HCT116 (cell line): ENCODE data around the gene SPTLC1. TPM values are rescaled to one million over a fixed set of nuclear protein-coding genes. Genes with fewer than 3 reads are reported as not detected.

ENCODE experiments used
- ATAC-seq: fragments of 200-7000 bp; cut with Tn5 transposase; 2 replicates; pipeline ENCODE4 v1.9.1; 2020; ENCODE audit warnings: mild to moderate bottlenecking, moderate library complexity
- BruUV-seq: library from RNA; stranded (reverse); fragments of 400-500 nt; replicated peaks from 2 replicates; lab custom pipeline; 2021; lab: Mats Ljungman, UMichigan
- CTCF ChIA-PET: fragments of 300-600 bp; sonication (Branson Sonifier 250); formaldehyde crosslinking; loops from one replicate; lab custom pipeline; 2021; ENCODE audit warnings: antibody characterized with exemption; lab: Charles Lee
- POLR2A ChIA-PET: fragments of 300-600, 350-600 bp; sonication (Branson Sonifier 250); formaldehyde crosslinking; loops from one replicate; lab custom pipeline; 2021; ENCODE audit warnings: antibody characterized with exemption; lab: Charles Lee
- RAD21 ChIA-PET, 2 experiments: fragments of 300-600 bp; sonication (Branson Sonifier 250); formaldehyde crosslinking; loops; one replicate each; lab custom pipeline; 2023; ENCODE audit warnings: low total read pairs in 2 of 2; ENCODE audit not compliant: uncharacterized antibody in 2 of 2, unreplicated experiment in 2 of 2, low non-redundant PET in 1 of 2; lab: Charles Lee
- DNase-seq: peaks from one replicate; pipeline ENCODE4 v3.0.0-alpha.2; 2010; ENCODE audit warnings: low read depth, low spot score
- H2AFZ ChIP-seq: fragments of 200-600 bp; shearing (Covaris generic), sonication (generic); 2 replicates; pipeline ENCODE4 v1.6.1; 2017; ENCODE audit warnings: low read depth, mixed run types, mixed read lengths, antibody characterized with exemption, low read length; ENCODE audit not compliant: poor library complexity, severe bottlenecking
- H3K27ac ChIP-seq: 2 replicates; pipeline ENCODE4 v1.5.1; 2012; ENCODE audit warnings: low read depth, low read length
- H3K27me3 ChIP-seq: fragments of 200-600 bp; sonication (generic); 2 replicates; pipeline ENCODE4 v1.6.1; 2016; ENCODE audit warnings: mixed run types, low read length, mixed read lengths; ENCODE audit not compliant: insufficient read depth
- H3K36me3 ChIP-seq, 2 experiments: fragments of 200-500 bp in 1 of 2; fragments of 200-600 bp in 1 of 2; sonication (Bioruptor generic) in 1 of 2; sonication (generic) in 1 of 2; 2 replicates each; pipeline versions ENCODE4 v1.5.1 to v1.6.1; 2014 to 2016; ENCODE audit warnings: low read length in 2 of 2, inconsistent platforms in 1 of 2, mixed read lengths in 1 of 2, mixed run types in 1 of 2; ENCODE audit not compliant: insufficient read depth in 2 of 2, control insufficient read depth in 1 of 2
- H3K4me1 ChIP-seq, 2 experiments: fragments of 200-600 bp in 1 of 2; sonication (generic) in 1 of 2; 2 replicates each; pipeline versions ENCODE4 v1.5.1 to v1.6.1; 2012 to 2017; ENCODE audit warnings: low read length in 2 of 2, inconsistent platforms in 1 of 2, mild to moderate bottlenecking in 1 of 2, mixed read lengths in 1 of 2, mixed run types in 1 of 2, moderate library complexity in 1 of 2; ENCODE audit not compliant: insufficient read depth in 2 of 2, control insufficient read depth in 1 of 2
- H3K4me2 ChIP-seq: fragments of 200-600 bp; sonication (generic); 2 replicates; pipeline ENCODE4 v1.6.1; 2017; ENCODE audit warnings: mixed run types, low read length, mixed read lengths
- H3K4me3 ChIP-seq, 2 experiments: fragments of 200-600 bp in 1 of 2; sonication (generic) in 1 of 2; replicated peaks in 1 of 2; 2 replicates each; pipeline ENCODE4 v1.5.1; 2011 to 2016; ENCODE audit warnings: low read length in 2 of 2, control low read depth in 1 of 2, low read depth in 1 of 2, mild to moderate bottlenecking in 1 of 2, mixed read lengths in 1 of 2, mixed run types in 1 of 2
- H3K79me2 ChIP-seq: fragments of 200-600 bp; sonication (generic); 2 replicates; pipeline ENCODE4 v1.6.1; 2017; ENCODE audit warnings: mild to moderate bottlenecking, mixed run types, low read length, moderate library complexity, mixed read lengths; ENCODE audit not compliant: insufficient read depth
- H3K9ac ChIP-seq: fragments of 200-600 bp; sonication (generic); 2 replicates; pipeline ENCODE4 v1.6.1; 2016; ENCODE audit warnings: low read length, mixed read lengths
- H3K9me2 ChIP-seq: fragments of 200-600 bp; sonication (generic), shearing (Covaris generic); 2 replicates; pipeline ENCODE4 v1.6.1; 2017; ENCODE audit warnings: mixed run types, mild to moderate bottlenecking, moderate library complexity; ENCODE audit not compliant: insufficient read depth
- H3K9me3 ChIP-seq, 2 experiments: fragments of 200-500 bp in 1 of 2; fragments of 200-600 bp in 1 of 2; sonication (Bioruptor generic) in 1 of 2; sonication (generic) in 1 of 2; 2 replicates each; pipeline ENCODE4 v1.6.1; 2014 to 2017; ENCODE audit warnings: low read length in 2 of 2, mixed read lengths in 2 of 2, inconsistent platforms in 1 of 2, low read depth in 1 of 2, mild to moderate bottlenecking in 1 of 2, mixed run types in 1 of 2, moderate library complexity in 1 of 2; ENCODE audit not compliant: control insufficient read depth in 1 of 2, insufficient read depth in 1 of 2
- H4K20me1 ChIP-seq: fragments of 200-600 bp; sonication (generic), shearing (Covaris generic); 2 replicates; pipeline ENCODE4 v1.6.1; 2017; ENCODE audit warnings: mixed run types, mild to moderate bottlenecking, moderate library complexity; ENCODE audit not compliant: insufficient read depth
- CBX3 ChIP-seq: IDR thresholded peaks from 2 replicates; pipeline ENCODE4 v1.6.1; 2012; ENCODE audit warnings: low read depth
- CEBPB ChIP-seq: IDR thresholded peaks from 2 replicates; pipeline ENCODE4 v1.6.1; 2012; ENCODE audit warnings: low read depth
- EGR1 ChIP-seq: IDR thresholded peaks from 2 replicates; pipeline ENCODE4 v1.6.1; 2012; ENCODE audit warnings: low read depth
- EZH2 ChIP-seq: fragments of 200-600 bp; sonication (generic); IDR thresholded peaks from 2 replicates; pipeline ENCODE4 v1.6.1; 2017; ENCODE audit warnings: antibody characterized with exemption, mixed run types
- EZH2phosphoT487 ChIP-seq: fragments of 200-600 bp; IDR thresholded peaks from 2 replicates; pipeline ENCODE4 v1.6.1; 2018; ENCODE audit warnings: antibody characterized with exemption, borderline replicate concordance
- MAX ChIP-seq: IDR thresholded peaks from 2 replicates; pipeline ENCODE4 v1.6.1; 2012
- POLR2A ChIP-seq: IDR thresholded peaks from 2 replicates; pipeline ENCODE4 v1.7.0; 2011; ENCODE audit warnings: borderline replicate concordance; ENCODE audit not compliant: insufficient read depth, insufficient read length; ENCODE audit errors: extremely low read depth
- POLR2AphosphoS5 ChIP-seq: IDR thresholded peaks from 2 replicates; pipeline ENCODE4 v1.6.1; 2011; ENCODE audit warnings: mild to moderate bottlenecking, low read depth, low read length, moderate library complexity
- RAD21 ChIP-seq: IDR thresholded peaks from 2 replicates; pipeline ENCODE4 v1.6.1; 2012; ENCODE audit warnings: low read depth, mild to moderate bottlenecking
- REST ChIP-seq: IDR thresholded peaks from 2 replicates; pipeline ENCODE4 v1.6.1; 2012; ENCODE audit warnings: low read depth
- SP1 ChIP-seq: IDR thresholded peaks from 2 replicates; pipeline ENCODE4 v1.6.1; 2012; ENCODE audit warnings: low read depth
- YY1 ChIP-seq: IDR thresholded peaks from 2 replicates; pipeline ENCODE4 v1.6.1; 2011; ENCODE audit warnings: low read length, low read depth, moderate library complexity, mild to moderate bottlenecking; ENCODE audit not compliant: insufficient replicate concordance; ENCODE audit errors: extremely low read depth
- intact Hi-C: fragments of 100-400 bp; cut with micrococcal nuclease; formaldehyde crosslinking; loops from 2 replicates; pipeline ENCODE4 v1.10.0; 2022
- total RNA-seq: library from RNA; stranded (reverse); gene quantifications from one replicate; pipeline ENCODE4 v1.2.1, GENCODE V29; 2021; ENCODE audit not compliant: unreplicated experiment

The SPTLC1 gene
- total RNA-seq, 1 experiment from 2014 or later, result 81.7 TPM

GRCh38 chr9:92077888-92078287, 37.3 kb downstream of the SPTLC1 start:
- Histone ChIP-seq H3K9ac (no peak overlapping the region), H3K4me2 (no peak overlapping the region), H4K20me1 (no peaks in the 10 kb centered on the region), H3K9me3 (no peaks in the 10 kb centered on the region), H3K9me2 (no peaks in the 10 kb centered on the region), H3K4me1 (no peaks in the 10 kb centered on the region), H3K36me3 (peaks cover 10% of the 10 kb centered on the region in 2 experiments; a peak in 2 of 4 replicates), H2AFZ (no peak overlapping the region), H3K4me3 (no peak overlapping the region), H3K27me3 (no peaks in the 10 kb centered on the region), H3K79me2 (peaks cover 22% of the 10 kb centered on the region; the same call in 1 of the 2 replicates), H3K27ac (no peak overlapping the region)
- ATAC-seq (no peak), DNase-seq (no peak)
- ChIA-PET RAD21 (no interaction called here), POLR2A (no interaction called here), CTCF (no interaction called here)
- no TSS peak for BruUV-seq
- intact Hi-C loops, result no loop called here
- TF ChIP-seq SP1 (no peak), YY1 (no peak), EZH2 (no peak), CBX3 (no peak), POLR2A (no peak), MAX (no peak), EZH2phosphoT487 (no peak), CEBPB (no peak), POLR2AphosphoS5 (no peak), RAD21 (no peak)

GRCh38 chr9:92071634-92072033, 43.6 kb downstream of the SPTLC1 start:
- ChIA-PET POLR2A (no interaction called here), CTCF (no interaction called here), RAD21 (no interaction called here)
- Histone ChIP-seq H4K20me1 (no peaks in the 10 kb centered on the region), H3K27ac (no peak overlapping the region), H3K4me2 (no peak overlapping the region), H3K9me3 (no peaks in the 10 kb centered on the region), H3K36me3 (peaks cover 3 to 11% of the 10 kb centered on the region in 2 experiments; a peak in 2 of 4 replicates), H3K27me3 (no peaks in the 10 kb centered on the region), H2AFZ (no peak overlapping the region), H3K79me2 (peaks cover 28% of the 10 kb centered on the region; the same call in 1 of the 2 replicates), H3K4me1 (no peaks in the 10 kb centered on the region), H3K4me3 (no peak overlapping the region), H3K9ac (no peak overlapping the region), H3K9me2 (no peaks in the 10 kb centered on the region)
- ATAC-seq (no peak), DNase-seq (no peak)
- BruUV-seq, result no TSS peak
- TF ChIP-seq REST (no peak), CBX3 (no peak), EZH2phosphoT487 (no peak), EGR1 (no peak)
- intact Hi-C loops, result no loop called here
